NCI-H526 (cell line): Measurements from ENCODE around the gene TBC1D7.
"Not testable (repeated sequence)": the region's sequence is repeated elsewhere in the genome, so short reads cannot be mapped to it uniquely, and the experiment has no call there.

Experiments
- DNase-seq, 2 experiments: peaks; one replicate each; lab custom pipeline; 2025; lab: John Stamatoyannopoulos, UW

The TBC1D7 gene

DNA sequence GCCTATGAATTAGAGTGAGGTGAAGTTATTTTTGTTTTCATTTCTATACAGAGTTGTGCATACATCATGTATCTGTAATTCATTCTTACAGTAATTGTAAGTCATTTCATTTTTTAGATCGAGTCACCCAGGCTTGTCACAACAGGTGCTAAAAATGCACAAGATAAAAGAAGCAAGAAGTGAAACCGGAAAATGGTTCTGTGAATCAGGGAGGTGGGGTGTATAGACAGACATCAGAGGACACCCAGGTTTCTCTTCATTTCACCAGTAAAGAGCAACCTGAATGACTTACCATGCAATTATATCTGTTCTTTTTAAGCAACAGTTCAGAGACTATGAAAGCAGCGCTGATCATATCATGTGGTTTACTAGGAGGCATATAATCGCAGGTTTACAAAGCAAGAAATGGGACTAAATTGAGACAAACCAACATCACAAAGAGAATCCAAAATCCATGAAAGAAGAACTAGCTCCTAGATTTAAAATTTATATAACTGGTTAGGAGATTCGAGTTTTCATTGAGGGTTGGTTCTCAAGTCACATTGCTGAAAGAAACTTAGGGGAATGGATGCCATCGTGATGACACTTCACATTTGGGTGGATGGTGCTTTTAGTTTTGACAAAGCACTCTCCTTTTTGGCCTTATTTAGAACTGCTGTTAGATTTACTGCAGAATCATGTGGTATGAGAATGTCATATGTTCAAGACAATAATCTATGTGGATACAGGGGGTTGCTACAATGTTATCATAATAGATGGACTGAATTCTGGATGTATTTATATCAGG is 27.9 kb upstream of the TBC1D7 start:
- no peak for DNase-seq

GRCh38 chr6:13355043-13355945 is 27.0 kb upstream of the TBC1D7 start:
- no peak for DNase-seq

DNA sequence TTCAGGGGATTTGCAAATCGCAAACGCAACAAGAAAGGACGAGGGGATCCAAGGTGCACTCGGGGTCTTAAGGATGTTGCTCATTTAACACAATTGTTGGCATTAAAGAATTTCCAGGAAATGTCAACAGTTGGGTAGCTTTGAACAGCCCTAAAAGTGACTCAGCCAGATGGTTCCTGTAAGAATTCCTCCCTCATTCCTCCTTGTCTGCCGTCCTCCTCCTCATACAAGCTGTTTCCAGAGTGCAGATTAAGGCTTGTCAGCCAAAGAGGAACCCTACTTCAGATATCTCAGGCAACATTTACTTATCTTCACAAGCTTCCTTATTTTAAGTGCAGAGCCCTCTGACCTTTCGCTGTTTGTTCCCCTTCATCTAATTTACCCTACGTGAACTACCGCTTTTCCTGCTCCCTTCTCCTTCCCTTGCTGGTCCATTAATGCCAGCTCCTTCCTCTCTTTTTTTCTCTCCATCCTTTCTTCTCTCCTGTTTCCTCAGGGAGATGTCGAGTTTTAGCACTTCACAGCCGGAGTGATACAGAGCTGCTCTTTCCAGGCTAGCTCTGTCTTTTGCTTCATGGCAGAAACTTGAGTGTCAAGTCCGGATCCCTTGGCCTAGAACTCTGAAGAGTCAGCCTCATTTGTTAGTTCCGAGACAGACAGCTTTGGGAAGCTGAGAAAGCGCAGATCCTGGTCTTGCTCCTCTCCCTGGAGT is 26.1 kb upstream of the TBC1D7 start:
- DNase-seq: no peak

DNA sequence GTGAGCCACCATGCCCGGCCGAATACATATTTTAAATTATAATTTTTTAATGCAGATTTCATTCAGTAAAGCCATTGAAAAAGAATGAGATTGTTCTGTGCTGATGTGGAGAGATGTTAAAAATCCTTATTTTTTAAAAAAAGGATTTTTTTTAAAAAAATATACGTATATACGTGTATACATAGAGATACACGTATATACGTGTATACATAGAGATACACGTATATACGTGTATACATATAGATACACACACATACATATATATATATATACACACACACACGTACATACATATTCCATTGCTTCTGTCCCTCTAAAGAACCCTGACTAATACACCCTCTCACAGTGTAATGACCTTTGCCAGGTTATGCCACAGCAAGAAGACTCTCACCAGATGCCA is 23.8 kb upstream of the TBC1D7 start:
- DNase-seq: no peak

- DNase-seq: no peak
These were observed 22.9 kb upstream of the TBC1D7 start for GRCh38 chr6:13351271-13351670.

DNA sequence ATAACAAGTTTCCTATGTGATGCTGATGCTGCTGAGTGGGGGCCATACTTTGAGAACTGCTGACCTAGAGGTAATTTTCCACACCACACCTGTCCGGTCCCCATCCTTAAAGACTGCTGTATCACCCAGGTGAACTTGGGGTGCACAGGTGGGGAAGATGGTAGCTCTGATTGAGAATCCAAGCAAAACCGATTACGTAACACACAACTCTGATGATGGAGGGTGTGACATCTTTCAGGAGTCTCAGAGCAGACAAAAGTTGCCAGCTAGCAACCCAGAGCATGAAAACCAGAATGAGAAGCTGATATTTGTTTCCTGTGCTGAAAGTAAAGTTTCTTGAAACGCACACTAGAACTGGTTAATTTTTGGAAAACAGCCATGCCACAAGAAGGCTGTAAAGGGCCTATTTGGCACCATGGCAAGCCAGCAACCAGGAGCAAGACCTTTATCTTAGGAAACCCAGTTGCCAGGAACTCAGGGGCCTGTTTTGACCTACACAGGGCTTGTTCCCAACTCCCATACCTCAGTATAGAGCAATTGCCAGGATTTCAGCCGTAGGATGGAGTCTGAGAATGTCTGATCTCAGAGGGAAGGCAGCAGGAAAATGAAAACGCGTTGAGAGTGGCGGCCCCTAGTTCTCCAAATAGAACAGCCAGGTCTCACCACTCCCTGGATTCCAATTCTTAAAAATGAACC is 21.6 kb upstream of the TBC1D7 start:
- DNase-seq: no peak

DNA sequence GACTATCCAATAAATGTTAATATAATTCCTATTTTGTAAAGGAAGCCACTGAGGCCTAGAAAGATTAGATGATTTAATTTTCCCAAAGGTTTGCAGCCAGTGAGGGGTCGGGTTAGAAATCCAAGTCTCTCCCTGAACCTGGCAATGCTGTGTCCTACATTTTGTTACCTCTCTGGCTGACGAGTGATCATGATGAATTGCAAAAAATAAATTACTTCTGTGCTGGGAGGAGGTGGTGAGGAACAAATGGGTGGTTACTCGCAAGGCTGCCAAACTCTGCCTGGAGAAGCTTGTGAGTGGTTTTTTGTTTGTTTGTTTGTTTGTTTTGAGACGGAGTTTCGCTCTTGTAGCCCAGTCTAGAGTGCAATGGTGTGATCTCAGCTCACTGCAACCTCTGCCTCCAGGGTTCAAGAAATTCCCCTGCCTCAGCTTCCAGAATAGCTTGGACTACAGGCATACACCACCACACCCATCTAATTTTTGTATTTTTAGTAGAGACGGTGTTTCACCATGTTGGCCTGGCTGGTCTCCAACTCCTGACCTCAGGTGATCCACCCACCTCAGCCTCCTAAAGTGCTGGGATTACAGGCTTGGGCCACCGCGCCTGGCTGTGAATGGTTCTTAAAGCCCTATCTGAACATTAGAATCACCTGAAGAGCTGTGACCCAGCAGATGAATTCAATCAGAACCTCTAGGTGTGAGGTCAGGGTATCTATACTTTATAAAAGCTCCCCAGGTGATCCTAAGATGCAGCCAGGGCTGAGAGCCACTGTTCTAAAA is 20.2 kb upstream of the TBC1D7 start:
- DNase-seq: no peak

DNA sequence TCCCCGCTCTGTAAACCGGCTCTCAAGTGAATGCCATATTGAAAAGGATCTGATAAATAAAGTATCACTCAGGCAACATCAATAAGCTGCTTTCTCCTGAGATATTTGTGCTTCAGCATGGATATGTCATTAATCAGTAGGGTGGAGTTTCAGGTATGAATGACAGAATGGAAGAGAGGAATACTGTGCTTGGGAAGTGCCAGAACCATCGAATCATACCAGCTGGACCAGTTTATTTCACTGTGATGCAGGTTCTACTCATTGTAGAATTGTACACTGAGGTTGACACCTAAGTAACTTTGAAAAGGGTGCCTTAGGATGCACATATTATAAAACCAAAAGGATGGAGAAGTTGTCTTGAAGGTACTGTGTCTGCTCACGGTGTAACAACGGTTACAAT is 17.9 kb upstream of the TBC1D7 start:
- DNase-seq: no peak

GRCh38 chr6:13342414-13343019 is 14.2 kb upstream of the TBC1D7 start:
- DNase-seq: no peak

- DNase-seq: no peak
These were observed 11.7 kb upstream of the TBC1D7 start for GRCh38 chr6:13339863-13340630.

DNA sequence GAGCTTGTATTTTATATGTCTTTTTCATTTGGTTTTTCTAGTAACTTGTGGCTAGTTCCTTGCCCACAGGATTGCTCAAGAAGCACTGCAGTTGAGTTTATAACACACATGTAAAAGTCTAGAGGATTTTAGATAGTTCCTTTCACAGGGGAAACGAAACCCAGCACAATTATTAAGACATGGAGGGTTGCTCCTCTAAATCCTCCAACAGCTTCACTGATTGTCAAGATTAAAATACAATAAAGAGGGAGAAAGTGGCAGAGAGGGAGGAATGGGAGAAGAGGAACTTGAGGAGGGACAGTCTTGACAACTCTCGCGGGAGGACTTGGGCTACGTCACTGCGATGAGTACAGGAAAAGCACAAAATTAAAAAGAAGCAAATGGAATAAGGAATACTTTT is 9.7 kb upstream of the TBC1D7 start:
- no peak for DNase-seq

GRCh38 chr6:13336553-13336952 is 8.2 kb upstream of the TBC1D7 start:
- peak; percentile 36 to 87 for DNase-seq

- DNase-seq: no peak
These were observed 6.6 kb upstream of the TBC1D7 start for GRCh38 chr6:13334953-13335352.

DNA sequence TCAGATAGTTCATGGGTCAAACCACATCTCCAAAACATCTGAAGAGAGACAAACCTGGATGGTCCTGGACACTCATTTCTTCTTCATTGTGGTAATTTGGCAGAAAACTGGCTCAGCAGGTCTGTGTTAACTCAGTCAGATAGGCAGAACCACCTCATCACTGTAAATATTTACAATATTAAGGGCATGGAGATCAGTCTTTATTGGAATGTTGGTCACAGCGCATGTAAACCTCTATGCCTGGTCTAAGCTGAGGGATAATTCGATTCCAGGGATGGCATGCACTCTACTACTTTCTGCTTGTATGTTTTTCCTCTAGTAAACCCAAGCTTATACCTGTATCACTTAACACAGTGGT is 4.0 kb upstream of the TBC1D7 start:
- DNase-seq: no peak

GRCh38 chr6:13331516-13332348 is 3.4 kb upstream of the TBC1D7 start:
- peak in 1 of 2 experiments; percentile 64 for DNase-seq

- DNase-seq: no peak
These were observed 492 bp upstream of the TBC1D7 start for GRCh38 chr6:13328875-13329183.

DNA sequence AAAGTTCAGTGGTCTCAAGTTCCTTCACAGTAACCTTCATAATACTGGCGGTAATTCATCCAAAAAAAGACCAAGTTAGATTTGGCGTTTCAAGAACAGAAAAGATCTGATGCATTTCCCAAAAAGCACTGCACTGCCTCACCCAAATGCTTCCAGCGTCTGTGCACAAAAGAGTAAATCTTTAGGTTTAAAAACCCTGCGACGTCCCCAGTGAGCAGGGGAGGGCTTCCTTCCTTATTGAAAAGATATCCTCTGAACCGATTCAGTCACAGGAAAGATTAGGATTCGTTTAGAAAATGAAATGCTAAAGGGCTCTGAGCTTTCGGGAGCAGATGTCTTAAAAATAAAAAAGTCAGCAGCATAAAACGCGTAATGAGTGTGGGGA is 654 bp downstream of the TBC1D7 start:
- peak in 1 of 2 experiments; percentile 66 for DNase-seq

DNA sequence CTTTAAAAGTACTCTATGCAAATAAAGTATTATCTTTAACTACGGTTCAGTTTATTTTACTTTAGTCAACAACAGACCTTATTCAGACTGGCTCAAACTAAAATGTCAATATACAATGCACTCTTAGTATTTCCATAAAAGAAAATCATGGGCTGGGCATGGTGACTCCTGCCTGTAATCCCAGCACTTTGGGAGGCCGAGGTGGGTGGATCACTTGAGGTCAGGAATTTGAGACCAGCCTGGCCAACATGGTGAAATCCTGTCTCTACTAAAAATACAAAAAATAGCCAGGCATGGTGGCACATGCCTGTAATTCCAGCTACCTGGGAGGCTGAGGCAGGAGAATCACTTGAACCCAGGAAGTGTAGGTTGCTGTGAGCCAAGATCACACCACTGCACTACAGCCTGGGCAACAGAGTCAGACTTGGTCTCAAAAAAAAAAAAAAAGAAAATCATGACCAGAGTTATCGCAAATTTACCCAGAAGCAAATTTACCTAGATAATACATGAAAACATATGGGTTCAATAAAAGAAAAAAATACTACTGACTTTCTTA is 2.2 kb downstream of the TBC1D7 start:
- DNase-seq: not testable (repeated sequence)
